Stimulated activated naive CD4-positive, alpha-beta T cell treated with Interleukin-2 at 50 U/mL for 16 hours (primary cell): ENCODE results near the gene ARHGEF18.
"Not testable (repeated sequence)": the region's sequence is repeated elsewhere in the genome, so short reads cannot be mapped to it uniquely, and the experiment has no call there.

Experiments used
- DNase-seq: peaks from one replicate; lab custom pipeline; 2025; lab: John Stamatoyannopoulos, UW

The ARHGEF18 gene

DNA sequence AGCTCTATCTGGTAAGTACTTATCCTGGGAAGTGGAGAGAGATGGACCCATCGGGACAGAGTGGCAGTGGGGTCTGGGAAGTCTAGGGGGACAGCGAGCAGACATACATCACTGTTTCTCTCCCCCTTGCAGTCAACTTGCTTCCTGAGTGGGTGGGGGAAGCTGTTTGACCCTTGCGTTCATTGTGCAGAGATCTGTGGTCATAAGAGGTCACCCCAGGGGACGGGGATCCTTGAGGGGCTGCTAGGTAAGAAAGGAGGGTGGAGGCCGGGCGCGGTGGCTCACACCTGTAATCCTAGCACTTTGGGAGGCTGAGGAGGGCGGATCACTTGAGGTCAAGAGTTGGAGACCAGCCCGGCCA is 474 bp downstream of the ARHGEF18 start:
- DNase-seq: no peak

DNA sequence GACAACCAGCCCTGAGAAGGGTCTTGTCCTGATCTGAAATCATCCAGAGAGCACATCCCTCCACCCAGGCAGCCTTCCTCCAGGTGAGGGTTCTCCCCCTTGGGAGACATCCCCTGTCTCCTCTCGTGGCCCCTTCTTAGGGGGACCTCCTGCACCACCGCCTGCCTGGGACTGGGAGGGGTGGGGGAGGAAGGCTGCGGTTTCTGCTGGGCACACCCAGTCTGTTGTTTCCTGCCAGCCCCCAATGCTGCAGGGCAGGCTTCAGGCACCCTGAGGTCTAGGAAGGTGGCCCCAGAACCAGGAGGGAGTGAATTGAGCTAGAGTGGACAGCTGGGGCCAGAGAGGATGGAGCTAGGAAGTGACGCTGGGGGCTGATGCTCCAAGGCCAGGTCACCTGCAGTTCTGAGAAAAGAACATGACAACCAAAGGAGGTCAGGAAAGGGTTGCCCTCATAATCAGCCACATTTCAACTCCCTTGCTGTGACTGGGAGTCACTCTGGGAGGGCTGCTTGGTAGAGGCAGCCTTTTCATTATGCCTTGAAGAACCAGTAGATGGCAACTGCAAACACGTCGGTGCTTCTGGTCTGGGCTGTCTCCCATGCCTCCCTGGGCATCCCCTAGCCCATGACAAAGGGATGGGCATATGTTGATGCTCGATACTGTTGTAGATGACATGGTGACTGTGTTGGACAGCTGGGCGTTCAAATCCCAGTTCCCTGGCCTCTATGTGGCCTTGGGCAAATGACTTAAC is 1.4 kb downstream of the ARHGEF18 start:
- DNase-seq: no peak

DNA sequence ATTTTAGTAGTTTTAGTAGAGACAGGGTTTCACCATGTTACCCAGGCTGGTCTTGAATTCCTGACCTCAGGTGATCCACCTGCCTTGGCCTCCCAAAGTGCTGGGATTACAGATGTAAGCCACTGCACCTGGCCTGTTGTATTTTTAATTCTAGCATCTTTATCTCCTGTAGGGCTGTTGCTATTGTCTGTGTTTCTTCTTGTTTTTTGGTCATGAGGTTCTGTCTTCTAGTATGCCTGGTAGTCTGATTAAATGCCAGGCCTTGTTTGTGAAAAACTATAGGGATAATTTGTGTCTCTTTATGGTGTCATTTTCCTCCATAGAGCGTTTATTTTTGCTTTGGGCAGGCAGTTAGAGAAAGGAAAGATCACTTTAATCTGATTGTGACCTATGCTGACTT is 3.1 kb downstream of the ARHGEF18 start:
- no peak for DNase-seq

- no peak for DNase-seq
These were observed 6.5 kb downstream of the ARHGEF18 start for GRCh38 chr19:7355151-7355820.

- DNase-seq: no peak
These were observed 7.1 kb downstream of the ARHGEF18 start for GRCh38 chr19:7355871-7356270.

DNA sequence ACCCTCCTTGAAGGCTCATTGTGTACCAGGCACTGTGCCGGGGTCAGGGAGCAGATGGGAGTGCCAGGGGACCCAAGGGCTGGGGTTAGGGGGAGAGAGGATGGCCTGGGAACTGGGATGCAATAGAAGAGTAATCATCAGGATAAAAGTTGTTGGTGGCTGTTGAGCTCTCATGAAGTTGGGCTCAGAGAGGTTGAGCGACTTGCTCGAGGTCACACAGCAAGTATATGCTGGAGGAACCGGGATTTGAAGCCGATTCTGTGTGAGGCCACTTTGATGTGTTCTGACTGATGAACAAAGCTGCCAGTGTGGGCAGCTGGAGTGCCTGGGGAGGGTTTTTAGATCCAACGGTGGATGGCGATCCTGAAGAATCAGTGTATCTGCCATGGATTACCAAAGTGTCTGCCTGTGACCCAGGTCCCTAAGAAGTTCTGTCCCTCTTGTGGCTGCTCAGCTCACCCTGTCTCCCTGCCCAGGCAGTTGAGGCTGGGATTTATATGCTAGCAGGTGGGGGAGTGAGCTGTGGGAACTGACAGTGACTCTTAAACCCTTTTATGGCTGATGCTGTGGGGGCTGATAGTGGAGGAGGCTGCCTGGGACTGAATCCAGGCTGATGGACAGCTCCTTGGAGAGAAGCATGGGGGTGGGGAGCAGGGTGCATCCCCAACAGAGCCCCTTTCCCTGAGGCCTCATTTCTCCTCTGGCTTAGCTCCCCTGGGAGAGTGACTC is 8.3 kb downstream of the ARHGEF18 start:
- DNase-seq: no peak

DNA sequence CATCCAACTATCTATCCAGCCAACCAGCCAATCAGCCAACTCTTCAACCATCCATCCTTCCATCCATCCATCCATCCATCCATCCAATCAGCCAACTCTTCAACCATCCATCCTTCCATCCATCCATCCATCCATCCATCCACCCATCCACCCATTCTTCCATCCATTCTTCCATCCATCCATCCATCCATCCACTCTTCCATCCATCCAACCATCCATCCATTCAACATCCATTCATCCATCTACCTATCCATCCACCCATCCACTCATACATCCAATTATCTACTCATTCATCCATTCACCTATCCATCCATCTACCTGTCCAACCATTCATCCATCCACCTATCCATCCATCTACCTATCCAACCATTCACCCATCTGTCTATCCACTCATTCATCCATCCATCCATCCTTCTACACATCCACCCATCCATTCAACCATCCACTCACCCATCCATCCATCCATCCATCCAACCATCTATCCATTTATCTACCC is 9.4 kb downstream of the ARHGEF18 start:
- no peak for DNase-seq

GRCh38 chr19:7360393-7360984 is 11.8 kb downstream of the ARHGEF18 start:
- DNase-seq: no peak

DNA sequence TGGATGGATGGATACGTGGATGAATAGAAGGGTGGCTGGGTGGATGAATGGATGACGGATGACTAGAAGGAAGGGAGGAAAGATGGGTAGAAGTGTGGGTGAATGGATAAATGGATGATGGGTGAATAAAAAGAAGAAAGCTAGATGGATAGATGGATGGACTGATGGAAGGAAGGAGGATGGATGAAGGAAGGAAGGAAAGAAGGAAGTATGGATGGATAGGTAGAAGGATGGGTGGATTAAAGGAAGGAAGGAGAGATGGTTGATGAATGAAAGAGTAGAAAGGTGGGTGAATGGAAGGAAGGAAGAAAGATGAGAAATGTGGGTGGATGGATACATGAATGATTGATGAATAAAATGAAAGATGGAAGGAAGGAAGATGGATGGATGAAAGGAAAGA is 14.5 kb downstream of the ARHGEF18 start:
- DNase-seq: no peak

GRCh38 chr19:7366701-7367420 is 18.1 kb downstream of the ARHGEF18 start:
- DNase-seq: no peak

- no peak for DNase-seq
These were observed 19.7 kb downstream of the ARHGEF18 start for GRCh38 chr19:7368456-7368855.

DNA sequence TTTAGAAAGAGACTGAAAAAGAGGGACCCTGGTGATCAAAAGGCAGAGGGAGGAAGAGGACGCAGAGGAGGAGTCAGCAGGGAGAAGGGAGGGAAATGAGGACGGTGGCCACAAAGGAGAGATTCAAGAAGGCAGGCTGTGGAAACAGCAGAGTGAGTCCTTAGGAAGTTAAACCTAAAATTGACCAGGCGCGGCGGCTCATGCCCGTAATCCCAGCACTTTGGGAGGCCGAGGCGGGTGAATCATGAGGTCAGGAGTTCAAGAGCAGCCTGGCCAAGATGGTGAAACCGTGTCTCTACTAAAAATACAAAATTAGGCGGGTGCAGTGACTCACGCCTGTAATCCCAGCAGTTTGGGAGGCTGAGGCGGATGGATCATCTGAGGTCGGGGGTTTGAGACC is 20.1 kb downstream of the ARHGEF18 start:
- not testable (repeated sequence) for DNase-seq

DNA sequence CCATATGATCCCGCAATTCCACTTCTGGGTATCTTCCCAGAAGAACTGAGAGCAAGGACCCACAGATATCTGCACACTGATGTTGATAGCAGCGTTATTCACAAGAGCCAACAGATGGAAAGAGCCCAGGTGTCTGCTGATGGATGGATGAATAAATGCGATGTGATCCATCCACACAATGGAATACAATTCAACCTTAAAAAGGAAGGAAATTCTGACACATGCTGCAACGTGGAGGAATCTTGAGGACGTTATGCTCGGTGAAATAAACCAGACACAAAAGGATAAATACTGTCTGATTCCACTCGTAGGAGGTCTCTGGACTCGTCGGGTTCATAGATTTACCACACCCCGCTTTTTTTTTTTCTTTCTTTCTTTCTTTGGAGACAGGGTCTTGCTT is 21.8 kb downstream of the ARHGEF18 start:
- DNase-seq: no peak

GRCh38 chr19:7371001-7371400 is 22.3 kb downstream of the ARHGEF18 start:
- DNase-seq: no peak

GRCh38 chr19:7372810-7373209 is 24.1 kb downstream of the ARHGEF18 start:
- DNase-seq: no peak

DNA sequence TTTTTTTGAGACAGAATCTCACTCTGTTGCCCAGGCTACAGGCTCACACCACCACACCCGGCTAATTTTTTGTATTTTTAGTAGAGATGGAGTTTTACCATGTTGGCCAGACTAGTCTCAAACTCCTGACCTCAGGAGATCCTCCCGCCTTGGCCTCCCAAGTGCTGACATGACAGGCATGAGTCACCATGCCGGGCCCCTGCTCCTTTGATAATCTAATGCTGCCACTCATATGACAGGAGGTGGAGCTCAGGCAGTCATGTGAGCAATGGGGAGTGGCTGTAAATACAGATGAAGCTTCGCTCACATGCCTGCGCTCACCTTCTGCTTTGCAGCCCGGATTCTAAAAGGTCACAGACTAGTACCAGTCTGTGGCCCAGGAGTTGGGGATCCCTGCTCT is 25.1 kb downstream of the ARHGEF18 start:
- no peak for DNase-seq

DNA sequence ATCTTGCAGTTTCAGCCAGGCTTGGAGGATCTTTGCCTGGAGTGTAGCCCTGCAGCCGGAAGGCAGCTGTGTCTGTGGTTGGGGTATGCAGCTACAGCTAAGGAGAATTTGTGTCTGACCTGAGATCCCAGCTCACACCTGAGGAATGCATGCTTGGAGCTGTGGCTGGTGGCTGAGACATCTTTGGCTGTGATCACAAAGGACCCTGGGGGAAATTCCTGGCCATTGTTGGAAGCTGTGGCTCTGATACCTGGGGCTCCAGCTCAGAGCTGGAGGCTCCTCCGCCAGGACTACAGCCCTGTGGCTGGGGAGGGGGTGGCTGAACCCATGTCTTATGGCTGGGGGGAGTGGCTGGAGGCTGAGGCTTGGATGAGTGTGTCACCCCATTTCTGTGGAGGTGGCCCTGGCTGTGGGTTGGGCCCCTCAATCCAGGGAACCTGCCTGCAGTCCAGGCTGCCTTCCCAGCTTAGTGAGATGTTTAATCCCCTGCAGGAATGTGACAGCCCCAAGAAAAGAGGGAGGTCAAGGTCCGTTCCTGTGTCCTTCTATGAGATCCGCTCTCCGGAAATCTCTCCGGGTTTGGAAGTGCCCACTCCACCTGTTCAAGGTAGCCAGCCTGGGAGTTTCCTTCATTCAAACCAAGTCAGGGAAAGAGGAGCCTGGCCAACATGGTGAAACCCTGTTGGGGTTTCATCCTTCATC is 27.6 kb downstream of the ARHGEF18 start:
- no peak for DNase-seq

DNA sequence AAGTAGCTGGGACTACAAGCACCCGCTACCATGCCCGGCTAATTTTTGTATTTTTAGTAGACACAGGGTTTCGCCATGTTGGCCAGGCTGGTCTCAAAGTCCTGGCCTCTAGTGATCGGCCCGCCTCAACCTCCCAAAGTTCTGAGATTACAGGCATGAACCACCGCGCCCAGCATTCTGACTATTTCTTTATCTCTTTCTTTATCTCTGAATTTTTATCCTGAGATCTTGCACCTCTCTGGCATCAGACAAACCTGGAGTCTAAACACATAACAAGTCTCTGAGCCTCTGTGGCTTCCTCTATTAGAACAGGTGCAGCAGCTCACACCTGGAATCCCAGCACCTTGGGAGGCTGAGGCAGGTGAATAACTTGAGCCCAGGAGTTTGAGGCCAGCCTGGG is 28.5 kb downstream of the ARHGEF18 start:
- DNase-seq: no peak

DNA sequence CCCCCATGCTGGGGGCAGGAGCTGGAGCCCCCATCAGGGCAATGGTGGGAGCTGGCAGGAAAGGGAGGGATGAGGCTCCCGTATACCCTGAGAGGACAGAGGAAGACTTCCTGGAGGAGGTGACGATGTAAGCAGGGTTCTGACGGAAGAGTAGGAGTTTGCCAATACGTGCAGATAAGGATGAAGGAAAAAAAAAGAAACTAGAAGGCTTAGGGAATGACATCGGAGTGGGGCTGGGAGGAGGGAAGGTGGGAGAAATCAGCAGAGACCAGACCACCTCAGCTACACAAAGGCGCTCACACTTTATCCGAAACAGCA is 32.3 kb downstream of the ARHGEF18 start:
- no peak for DNase-seq

DNA sequence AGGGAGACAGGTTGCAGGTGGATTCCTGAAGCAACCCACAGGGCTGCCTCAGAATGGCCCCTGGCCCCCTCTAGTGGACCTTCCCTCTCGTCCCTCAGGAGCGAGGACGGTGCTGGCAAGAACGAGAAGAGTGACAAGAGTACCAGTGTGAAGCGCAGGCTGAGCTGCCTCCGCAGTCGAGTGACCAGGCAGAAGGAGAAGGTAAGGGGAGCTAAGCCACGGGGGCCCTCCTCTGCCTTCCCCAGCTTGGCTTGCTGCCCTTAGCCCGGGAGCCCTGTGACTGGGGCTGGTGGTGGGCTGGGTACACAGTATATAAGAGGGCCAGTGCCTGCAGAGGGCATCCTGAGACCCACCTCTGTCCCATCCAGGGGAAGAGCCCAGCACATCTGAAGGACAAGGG is 34.0 kb downstream of the ARHGEF18 start:
- DNase-seq: no peak

DNA sequence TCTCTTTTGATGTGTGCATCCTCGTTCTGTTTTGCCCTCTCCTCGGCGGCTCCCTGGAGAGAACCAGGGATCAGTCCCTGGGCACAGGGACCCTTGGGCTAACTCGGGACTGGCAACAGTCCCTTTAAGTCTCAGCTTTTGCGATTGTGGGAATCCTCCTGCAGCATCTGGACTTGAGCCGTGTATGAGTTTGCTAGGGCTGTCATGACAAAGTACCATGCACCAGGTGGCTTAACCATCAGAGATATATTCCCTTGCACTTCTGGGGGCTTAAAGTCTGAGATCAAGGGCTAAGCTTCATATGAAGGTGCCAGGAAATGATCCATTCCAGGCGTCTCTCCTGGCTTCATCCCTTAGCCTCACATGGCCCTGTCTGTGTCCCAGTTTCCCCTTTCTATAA is 34.5 kb downstream of the ARHGEF18 start:
- no peak for DNase-seq

DNA sequence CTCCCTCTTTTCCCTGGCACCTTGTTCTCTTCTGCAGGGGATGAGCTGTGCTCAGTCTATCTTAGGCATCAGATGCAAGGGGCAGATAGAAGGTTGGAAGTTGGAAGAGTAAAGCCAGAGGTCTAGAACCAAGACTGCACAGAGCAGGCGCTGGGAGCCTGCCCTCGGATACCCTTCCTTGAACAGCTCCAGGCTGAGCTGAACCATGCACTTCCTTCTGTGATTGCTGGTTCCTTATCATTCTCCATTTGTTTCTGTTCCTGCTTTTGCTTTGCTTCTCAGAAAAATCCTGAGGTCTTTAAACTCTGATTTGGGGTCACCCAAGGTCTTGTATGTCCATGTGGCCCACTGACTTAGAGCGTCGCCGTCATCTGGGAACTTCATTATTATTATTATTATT is 36.3 kb downstream of the ARHGEF18 start:
- no peak for DNase-seq
